Central memory CD8-positive, alpha-beta T cell (primary cell): ENCODE results near the gene ATP9A.
"Not testable (repeated sequence)": the region's sequence is repeated elsewhere in the genome, so short reads cannot be mapped to it uniquely, and the experiment has no call there.

ENCODE experiments used
- ATAC-seq: fragments of 150-1000 bp; cut with Tn5 transposase; replicated peaks from 2 replicates; pipeline ENCODE4 v1.10.0; 2022; ENCODE audit warnings: mild to moderate bottlenecking, moderate FRiP score, moderate number of reproducible peaks; ENCODE audit not compliant: poor library complexity, severe bottlenecking; ENCODE audit errors: extremely low read depth
- DNase-seq, 2 donors: peaks; one replicate each; pipeline ENCODE4 v3.0.0; 2021; ENCODE audit warnings: low spot score in 2 of 2
- H3K27ac Mint-ChIP-seq: one replicate; pipeline ENCODE4 v1.8.0; 2022; ENCODE audit warnings: low read depth, mild to moderate bottlenecking, moderate library complexity, mixed read lengths
- H3K27me3 Mint-ChIP-seq: one replicate; pipeline ENCODE4 v1.8.0; 2022; ENCODE audit warnings: mixed read lengths
- H3K36me3 Mint-ChIP-seq: one replicate; pipeline ENCODE4 v1.8.0; 2022; ENCODE audit warnings: mild to moderate bottlenecking, moderate library complexity, mixed read lengths; ENCODE audit not compliant: insufficient read depth
- H3K4me1 Mint-ChIP-seq: one replicate; pipeline ENCODE4 v1.8.0; 2022; ENCODE audit warnings: mixed read lengths
- H3K4me3 Mint-ChIP-seq: one replicate; pipeline ENCODE4 v1.8.0; 2022; ENCODE audit warnings: mild to moderate bottlenecking, moderate library complexity, mixed read lengths
- H3K9me3 Mint-ChIP-seq: one replicate; pipeline ENCODE4 v1.8.0; 2022; ENCODE audit warnings: mixed read lengths

Gene ATP9A

GRCh38 chr20:51687108-51687507 is 81.1 kb downstream of the ATP9A start:
- H3K9me3 Mint-ChIP-seq, result no peaks in the 10 kb centered on the region
- H3K4me1 Mint-ChIP-seq, result no peaks in the 10 kb centered on the region
- H3K27ac Mint-ChIP-seq, result no peak overlapping the region
- no peaks in the 10 kb centered on the region for H3K27me3 Mint-ChIP-seq
- H3K4me3 Mint-ChIP-seq, result no peak overlapping the region
- no peak for ATAC-seq
- peaks cover 6% of the 10 kb centered on the region for H3K36me3 Mint-ChIP-seq
- DNase-seq, result no peak

- H3K4me1 Mint-ChIP-seq, ATAC-seq, DNase-seq, H3K9me3 Mint-ChIP-seq, H3K27me3 Mint-ChIP-seq, H3K27ac Mint-ChIP-seq, H3K36me3 Mint-ChIP-seq: not testable (repeated sequence)
- H3K4me3 Mint-ChIP-seq, result peak overlapping the region; percentile 33
Observed at GRCh38 chr20:51685494-51685893, 82.7 kb downstream of the ATP9A start.

DNA sequence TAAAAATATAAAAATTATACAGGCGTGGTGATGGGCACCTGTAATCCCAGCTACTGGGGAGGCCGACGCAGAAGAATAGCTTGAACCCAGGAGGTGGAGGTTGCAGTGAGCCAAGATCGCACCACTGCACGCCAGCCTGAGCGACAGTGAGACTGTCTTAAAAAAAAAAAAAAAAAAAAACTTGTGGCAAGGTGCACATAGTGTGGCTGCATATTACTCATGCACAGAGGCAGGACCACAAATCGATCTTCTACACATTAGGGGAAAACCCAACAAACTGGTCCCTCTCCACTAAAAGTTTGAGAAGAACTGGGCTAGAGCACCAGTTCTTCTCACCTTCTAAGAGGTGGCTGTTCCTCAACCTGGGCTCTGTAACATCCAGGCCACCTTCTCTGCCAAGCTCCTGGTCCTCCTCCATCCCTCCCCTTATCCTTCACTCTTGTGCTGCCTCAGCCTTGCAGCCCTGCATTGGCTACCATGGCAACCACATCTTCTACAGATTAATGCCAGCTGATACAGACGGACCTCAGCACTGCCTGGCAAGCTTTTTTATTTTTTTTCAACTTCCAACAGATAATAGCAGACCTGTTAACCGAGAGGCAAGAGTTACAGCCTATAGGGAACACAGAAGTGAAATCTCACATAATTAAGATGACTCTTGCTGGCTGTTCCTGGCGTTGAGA is 88.0 kb downstream of the ATP9A start:
- Mint-ChIP-seq H3K36me3 (peaks cover 5% of the 10 kb centered on the region), H3K27ac (no peak overlapping the region), H3K27me3 (no peaks in the 10 kb centered on the region), H3K4me1 (no peaks in the 10 kb centered on the region), H3K9me3 (no peaks in the 10 kb centered on the region), H3K4me3 (no peak overlapping the region)
- DNase-seq (no peak), ATAC-seq (no peak)

- Mint-ChIP-seq H3K27ac (no peak overlapping the region), H3K4me1 (no peaks in the 10 kb centered on the region), H3K27me3 (no peaks in the 10 kb centered on the region), H3K9me3 (no peaks in the 10 kb centered on the region), H3K4me3 (no peak overlapping the region), H3K36me3 (peaks cover 6% of the 10 kb centered on the region)
- DNase-seq (no peak), ATAC-seq (no peak)
Observed at GRCh38 chr20:51679254-51679921, 88.8 kb downstream of the ATP9A start.

DNA sequence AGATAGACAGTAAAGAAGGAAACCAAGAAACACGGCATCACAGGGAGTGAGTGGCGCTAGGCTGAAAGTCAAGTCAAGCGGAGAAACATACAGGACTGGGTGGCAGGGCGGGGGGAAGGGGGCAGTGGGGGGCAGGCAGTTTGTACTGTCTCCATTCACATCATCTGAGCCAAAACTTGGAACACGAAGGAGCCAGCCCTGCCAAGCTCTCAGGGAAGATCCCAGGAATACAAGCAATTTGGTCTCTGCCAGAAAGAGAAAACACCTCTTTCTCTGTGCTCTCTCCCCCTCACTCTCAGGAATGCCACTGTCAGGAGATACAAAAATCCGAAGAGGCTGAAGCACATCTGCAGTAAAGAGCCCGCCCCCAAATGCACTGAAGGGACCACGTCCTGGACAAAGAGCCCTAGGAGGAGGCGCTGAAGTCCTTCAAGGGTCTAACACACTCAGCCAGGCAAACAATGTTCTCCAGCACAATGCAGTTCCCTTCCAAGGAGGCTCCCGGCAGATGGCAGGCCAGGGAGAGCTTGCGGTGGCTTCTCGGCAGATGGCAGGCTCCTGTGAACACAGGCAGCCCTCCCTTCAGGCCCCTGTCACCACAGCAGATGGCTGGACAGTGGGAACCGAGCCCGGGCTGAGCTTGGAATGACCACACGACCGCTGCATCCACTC is 90.0 kb downstream of the ATP9A start:
- H3K27ac Mint-ChIP-seq, result no peak overlapping the region
- ATAC-seq (no peak), DNase-seq (no peak)
- no peaks in the 10 kb centered on the region for H3K4me1 Mint-ChIP-seq
- H3K27me3 Mint-ChIP-seq, result no peaks in the 10 kb centered on the region
- H3K36me3 Mint-ChIP-seq, result peaks cover 7% of the 10 kb centered on the region
- no peaks in the 10 kb centered on the region for H3K9me3 Mint-ChIP-seq
- H3K4me3 Mint-ChIP-seq, result no peak overlapping the region

- Mint-ChIP-seq H3K9me3 (no peaks in the 10 kb centered on the region), H3K36me3 (peaks cover 4% of the 10 kb centered on the region), H3K27me3 (no peaks in the 10 kb centered on the region), H3K27ac (no peak overlapping the region), H3K4me1 (peaks cover 30% of the 10 kb centered on the region), H3K4me3 (no peak overlapping the region)
- ATAC-seq (no peak), DNase-seq (no peak)
Observed at GRCh38 chr20:51668947-51669346, 99.2 kb downstream of the ATP9A start.

- Mint-ChIP-seq H3K36me3 (peaks cover 2% of the 10 kb centered on the region), H3K27me3 (no peaks in the 10 kb centered on the region), H3K4me1 (peaks cover 30% of the 10 kb centered on the region), H3K9me3 (no peaks in the 10 kb centered on the region), H3K27ac (peak overlapping the region; percentile 52), H3K4me3 (no peak overlapping the region)
- ATAC-seq (no peak), DNase-seq (no peak)
Observed at GRCh38 chr20:51668515-51668914, 99.7 kb downstream of the ATP9A start.

DNA sequence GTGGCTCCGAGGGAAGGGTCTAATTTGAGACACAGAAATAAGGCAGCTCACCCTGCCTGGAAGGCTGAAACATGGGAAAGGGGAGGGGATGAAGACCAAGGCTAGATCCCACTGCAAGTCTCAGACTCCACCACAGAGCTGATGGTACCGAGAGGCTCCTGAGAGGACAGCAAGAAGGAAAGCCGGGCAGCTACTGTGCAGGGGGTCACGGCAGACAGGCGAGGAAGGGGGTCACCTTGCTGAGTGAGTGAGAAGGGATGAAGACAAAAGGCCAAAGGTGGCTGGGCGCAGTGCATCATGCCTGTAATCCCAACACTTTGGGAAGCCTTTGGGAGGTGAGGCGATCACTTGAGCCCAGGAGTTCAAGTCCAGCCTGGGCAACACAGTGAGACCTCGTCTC is 100.7 kb downstream of the ATP9A start:
- no peaks in the 10 kb centered on the region for H3K27me3 Mint-ChIP-seq
- DNase-seq, result no peak
- no peaks in the 10 kb centered on the region for H3K9me3 Mint-ChIP-seq
- peaks cover 30% of the 10 kb centered on the region for H3K4me1 Mint-ChIP-seq
- H3K4me3 Mint-ChIP-seq, result peak overlapping the region; percentile 73
- peak overlapping the region; percentile 74 for H3K27ac Mint-ChIP-seq
- ATAC-seq, result no peak
- H3K36me3 Mint-ChIP-seq, result peaks cover 2% of the 10 kb centered on the region

GRCh38 chr20:51667002-51667408 is 101.2 kb downstream of the ATP9A start:
- Mint-ChIP-seq H3K4me1 (peaks cover 30% of the 10 kb centered on the region), H3K36me3 (no peaks in the 10 kb centered on the region), H3K27me3 (no peaks in the 10 kb centered on the region), H3K9me3 (no peaks in the 10 kb centered on the region), H3K4me3 (peak overlapping the region; percentile 73), H3K27ac (peak overlapping the region; percentile 74)
- ATAC-seq (peak; percentile 92), DNase-seq (peak in 1 of 2 donors; percentile 32)

DNA sequence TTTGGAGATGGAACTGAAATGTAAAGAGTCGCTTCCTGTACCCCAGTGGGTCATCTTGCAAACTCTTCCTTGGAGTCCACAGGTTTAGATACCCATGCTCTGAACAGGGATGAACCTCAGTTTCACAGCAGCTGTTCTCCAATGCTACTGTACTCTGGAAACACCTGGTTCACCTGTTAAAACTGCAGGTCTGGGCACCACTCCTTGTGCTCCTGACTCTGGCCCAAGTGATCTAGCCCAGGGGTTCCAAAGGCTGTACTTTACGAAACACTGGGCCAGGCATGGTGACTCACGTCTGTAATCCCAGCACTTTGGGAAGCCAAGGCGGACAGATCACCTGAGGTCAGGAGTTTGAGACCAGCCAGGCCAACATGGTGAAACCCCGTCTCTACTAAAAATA is 102.1 kb downstream of the ATP9A start:
- Mint-ChIP-seq H3K9me3 (no peaks in the 10 kb centered on the region), H3K27ac (peak overlapping the region; percentile 41), H3K27me3 (no peaks in the 10 kb centered on the region), H3K4me1 (peaks cover 37% of the 10 kb centered on the region), H3K4me3 (no peak overlapping the region), H3K36me3 (peaks cover 3% of the 10 kb centered on the region)
- no peak for ATAC-seq
- DNase-seq, result no peak

- ATAC-seq (no peak), DNase-seq (no peak)
- Mint-ChIP-seq H3K27me3 (no peaks in the 10 kb centered on the region), H3K9me3 (no peaks in the 10 kb centered on the region), H3K36me3 (peaks cover 3% of the 10 kb centered on the region), H3K4me3 (no peak overlapping the region), H3K4me1 (peaks cover 37% of the 10 kb centered on the region), H3K27ac (no peak overlapping the region)
Observed at GRCh38 chr20:51665543-51666118, 102.6 kb downstream of the ATP9A start.

DNA sequence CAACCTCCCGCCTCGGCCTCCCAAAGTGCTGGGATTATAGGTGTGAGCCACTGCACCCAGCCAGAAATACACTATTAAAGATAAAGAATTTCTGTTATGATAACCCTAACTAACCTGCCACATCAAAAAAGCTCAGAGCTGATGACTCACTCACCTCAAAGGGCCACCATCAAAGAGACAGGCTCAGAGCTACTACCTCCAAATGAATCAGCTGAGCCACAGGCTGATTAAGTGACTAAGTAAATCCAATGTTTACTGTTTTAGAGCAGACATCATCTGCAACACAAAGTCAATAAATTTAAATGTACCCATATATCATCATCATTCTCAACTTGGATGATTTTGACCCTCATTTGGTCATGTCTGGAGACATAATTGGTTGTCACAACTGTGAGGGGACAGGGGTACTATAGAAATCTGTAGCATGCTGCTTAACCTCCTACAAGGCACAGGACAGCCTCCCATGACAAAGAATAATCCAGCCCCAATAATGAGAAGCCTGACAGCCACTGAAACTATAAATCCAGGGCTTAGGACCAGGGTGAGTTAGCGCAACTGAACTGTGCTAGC is 106.5 kb downstream of the ATP9A start:
- Mint-ChIP-seq H3K27me3 (no peaks in the 10 kb centered on the region), H3K36me3 (peaks cover 4% of the 10 kb centered on the region), H3K27ac (peak overlapping the region; percentile 25), H3K9me3 (no peaks in the 10 kb centered on the region), H3K4me1 (peaks cover 11% of the 10 kb centered on the region), H3K4me3 (peak overlapping the region; percentile 32)
- ATAC-seq (peak; percentile 98), DNase-seq (peak in 1 of 2 donors; percentile 31)
